Epithelial cell of alveolus of lung (primary cell): Measurements from ENCODE around the gene MIP. TPM values are rescaled to one million over a fixed set of nuclear protein-coding genes. Genes with fewer than 3 reads are reported as not detected.

Experiments used
- total RNA-seq: library from RNA; depleted of rRNA; stranded (reverse); fragments of >200 nt; gene quantifications from 2 replicates; pipeline ENCODE4 v1.2.1, GENCODE V29; 2015

The MIP gene
- total RNA-seq = not detected in 2 replicates

GRCh38 chr12:56454557-56454956, at the start of gene MIP:
TSS of gene MIP (minus strand) at chr12:56454657. CDS start at chr12:56454613, 44 bp downstream.

GRCh38 chr12:56488041-56488955, 33.8 kb upstream of the MIP start, which contains the start of gene GLS2:
TSS of gene GLS2 (minus strand) at chr12:56488161. CDS start at chr12:56488118, 43 bp downstream.

GRCh38 chr12:56468216-56469006, 14.0 kb upstream of the MIP start, which contains the start of gene SPRYD4:
TSS of gene SPRYD4 (plus strand) at chr12:56468578. CDS start at chr12:56468592, 14 bp downstream.

GRCh38 chr12:56448860-56449621, 5.4 kb downstream of the MIP start, which contains the start of gene TIMELESS:
TSS of gene TIMELESS (minus strand) at chr12:56449426. CDS start at chr12:56434170, 15,256 bp downstream.

Other genes starting within 250 kb of the MIP start
- gene RNF41, start 232.7 kb downstream of the MIP start, total RNA-seq = 57.2 and 76.5 TPM in 2 replicates
- gene NABP2, start 230.3 kb downstream of the MIP start, total RNA-seq = 48.4 and 60.4 TPM in 2 replicates
- not detected in 2 replicates for gene SLC39A5, start 224.6 kb downstream of the MIP start, total RNA-seq
- 14.5 and 16.9 TPM in 2 replicates for gene ANKRD52, start 196.3 kb downstream of the MIP start, total RNA-seq
- 8.8 and 11.3 TPM in 2 replicates for gene COQ10A, start 187.7 kb downstream of the MIP start, total RNA-seq
- gene CS, start 154.3 kb downstream of the MIP start, total RNA-seq = 109 and 134 TPM in 2 replicates
- 95.7 and 112 TPM in 2 replicates for gene CNPY2, start 138.7 kb downstream of the MIP start, total RNA-seq
- 9.1 and 38.4 TPM in 2 replicates for gene PAN2, start 120.7 kb downstream of the MIP start, total RNA-seq
- gene IL23A, start 115.8 kb downstream of the MIP start, total RNA-seq = 0.13 and 0.56 TPM in 2 replicates
- gene STAT2, start 94.5 kb downstream of the MIP start, total RNA-seq = 90.0 and 173 TPM in 2 replicates
- gene APOF, start 91.8 kb downstream of the MIP start, total RNA-seq = not detected in 2 replicates
- gene TIMELESS, start 5.2 kb downstream of the MIP start, total RNA-seq = 7.9 and 14.1 TPM in 2 replicates
- 1.0 and 1.2 TPM in 2 replicates for gene SPRYD4, start 13.9 kb upstream of the MIP start, total RNA-seq
- gene GLS2, start 33.5 kb upstream of the MIP start, total RNA-seq = 0.13 TPM in 1 of 2 replicates, not detected in the other
- gene RBMS2, start 67.2 kb upstream of the MIP start, total RNA-seq = 25.3 and 26.5 TPM in 2 replicates
- gene BAZ2A, start 175.7 kb upstream of the MIP start, total RNA-seq = 29.7 and 43.0 TPM in 2 replicates
- gene ATP5F1B, start 191.3 kb upstream of the MIP start, total RNA-seq = 452 and 486 TPM in 2 replicates
- 97.6 and 113 TPM in 2 replicates for gene PTGES3, start 233.6 kb upstream of the MIP start, total RNA-seq